A673 (cell line): ENCODE data around the gene PERM1. TPM values are rescaled to one million over a fixed set of nuclear protein-coding genes. Genes with fewer than 3 reads are reported as not detected.

Source experiments
- BruUV-seq: library from RNA; stranded (reverse); fragments of 400-500 nt; replicated peaks from 2 replicates; lab custom pipeline; 2021; lab: Mats Ljungman, UMichigan
- CTCF ChIA-PET: fragments of 300-600 bp; sonication (Branson Sonifier 250); formaldehyde crosslinking; loops from one replicate; lab custom pipeline; 2022; ENCODE audit warnings: antibody characterized with exemption; lab: Charles Lee
- POLR2A ChIA-PET: fragments of 300-600 bp; sonication (Branson Sonifier 250); formaldehyde crosslinking; loops from one replicate; lab custom pipeline; 2022; ENCODE audit warnings: antibody characterized with exemption; ENCODE audit not compliant: low non-redundant PET; lab: Charles Lee
- DNase-seq: peaks from one replicate; pipeline ENCODE4 v3.0.0-alpha.2; 2015; ENCODE audit warnings: low spot score
- H3K27ac ChIP-seq: fragments of 200-600 bp; sonication (generic); 2 replicates; pipeline ENCODE4 v1.5.1; 2016; ENCODE audit warnings: mixed run types, low read depth, mild to moderate bottlenecking, mixed read lengths, antibody characterized with exemption, low read length; ENCODE audit not compliant: poor library complexity, severe bottlenecking
- H3K27me3 ChIP-seq: fragments of 200-600 bp; sonication (generic); replicated peaks from 2 replicates; pipeline ENCODE4 v1.6.1; 2017; ENCODE audit warnings: mixed run types, low read depth, mild to moderate bottlenecking, mixed read lengths, antibody characterized with exemption, low read length; ENCODE audit not compliant: insufficient read depth, poor library complexity
- H3K36me3 ChIP-seq: fragments of 200-600 bp; sonication (generic); 2 replicates; pipeline ENCODE4 v1.6.1; 2016; ENCODE audit warnings: mixed run types, mild to moderate bottlenecking, mixed read lengths, antibody characterized with exemption, low read length; ENCODE audit not compliant: insufficient read depth, poor library complexity, severe bottlenecking
- H3K4me1 ChIP-seq: fragments of 200-600 bp; sonication (generic); 2 replicates; pipeline ENCODE4 v1.6.1; 2017; ENCODE audit warnings: mixed run types, mild to moderate bottlenecking, mixed read lengths, antibody characterized with exemption, low read length; ENCODE audit not compliant: insufficient read depth, poor library complexity, severe bottlenecking
- H3K4me3 ChIP-seq: fragments of 200-600 bp; sonication (generic); 2 replicates; pipeline ENCODE4 v1.5.1; 2016; ENCODE audit warnings: low read depth, mixed run types, mild to moderate bottlenecking, mixed read lengths, low read length; ENCODE audit not compliant: poor library complexity, severe bottlenecking
- H3K9me3 ChIP-seq: fragments of 200-600 bp; sonication (generic); 2 replicates; pipeline ENCODE4 v1.6.1; 2016; ENCODE audit warnings: mixed run types, low read depth, mild to moderate bottlenecking, mixed read lengths, antibody characterized with exemption, low read length; ENCODE audit not compliant: poor library complexity, severe bottlenecking
- CTCF ChIP-seq: fragments of 300-800, 200-600 bp; sonication (generic); conservative IDR thresholded peaks from 2 replicates; pipeline ENCODE4 v1.5.1; 2017; ENCODE audit warnings: low read depth, mild to moderate bottlenecking, antibody characterized with exemption, low read length, moderate library complexity, mixed read lengths
- EZH2 ChIP-seq: fragments of 200-600 bp; sonication (generic); IDR thresholded peaks from 2 replicates; pipeline ENCODE4 v1.6.1; 2017; ENCODE audit warnings: borderline replicate concordance, low read depth, mild to moderate bottlenecking, mixed read lengths, antibody characterized with exemption, low read length; ENCODE audit not compliant: poor library complexity, severe bottlenecking
- intact Hi-C: fragments of 100-400 bp; cut with micrococcal nuclease; formaldehyde crosslinking; loops from one replicate; pipeline ENCODE4 v1.10.0; 2022; ENCODE audit not compliant: unreplicated experiment
- total RNA-seq: library from RNA; stranded (reverse); gene quantifications from 2 replicates; pipeline ENCODE4 v1.2.3, GENCODE V29; 2021

Gene PERM1
- total RNA-seq, 1 experiment from 2014 or later: not detected

- Histone ChIP-seq H3K27ac (no peak overlapping the region), H3K27me3 (no peaks in the 10 kb centered on the region), H3K36me3 (no peaks in the 10 kb centered on the region), H3K4me1 (no peaks in the 10 kb centered on the region), H3K4me3 (no peak overlapping the region), H3K9me3 (no peaks in the 10 kb centered on the region)
- no peak for TF ChIP-seq EZH2
- no peak for TF ChIP-seq CTCF
- no peak for DNase-seq
- ChIA-PET POLR2A (no interaction called here), CTCF (no interaction called here)
- BruUV-seq: no TSS peak
- intact Hi-C loops: loop anchor here (5.0 kb wide), 1 partner anchor 79 kb away; no protein-coding TSS in a partner anchor
These were observed 1.0 kb upstream of the PERM1 start for GRCh38 chr1:982765-983436.

- DNase-seq: no peak
- H3K4me3 ChIP-seq: no peak overlapping the region
- no peak overlapping the region for H3K27ac ChIP-seq
- no peaks in the 10 kb centered on the region for H3K27me3 ChIP-seq
- no peaks in the 10 kb centered on the region for H3K4me1 ChIP-seq
- CTCF ChIA-PET: interaction anchor here (0.9 kb wide), 1 partner anchor 21 kb away, joined by 4 read pairs; no protein-coding TSS in a partner anchor
- no peaks in the 10 kb centered on the region for H3K36me3 ChIP-seq
- TF ChIP-seq EZH2: no peak
- TF ChIP-seq CTCF: no peak
- intact Hi-C loops: loop anchor here (5.0 kb wide), 1 partner anchor 81 kb away; no protein-coding TSS in a partner anchor
- POLR2A ChIA-PET: interaction anchor here (0.6 kb wide), 1 partner anchor 13 kb away, joined by 4 read pairs; no protein-coding TSS in a partner anchor
- H3K9me3 ChIP-seq: no peaks in the 10 kb centered on the region
- BruUV-seq: no TSS peak
These were observed 370 bp downstream of the PERM1 start for GRCh38 chr1:981491-981954.

- TF ChIP-seq CTCF: no peak
- no peak for TF ChIP-seq EZH2
- H3K4me1 ChIP-seq: peaks cover 4% of the 10 kb centered on the region
- ChIA-PET POLR2A (interaction anchor here (0.5 kb wide), 1 partner anchor 277 kb away, joined by 6 read pairs; no protein-coding TSS in a partner anchor), CTCF (interaction anchor here (0.7 to 0.9 kb wide), 2 partner anchors 21 to 39 kb away, joined by 3 to 4 read pairs; partner anchors contain the start of gene AGRN)
- BruUV-seq: no TSS peak
- no peaks in the 10 kb centered on the region for H3K36me3 ChIP-seq
- DNase-seq: no peak
- H3K27ac ChIP-seq: no peak overlapping the region
- H3K9me3 ChIP-seq: no peaks in the 10 kb centered on the region
- H3K27me3 ChIP-seq: no peaks in the 10 kb centered on the region
- H3K4me3 ChIP-seq: no peak overlapping the region
- intact Hi-C loops: loop anchor here (5.0 kb wide), 1 partner anchor 82 kb away; no protein-coding TSS in a partner anchor
These were observed 1.1 kb downstream of the PERM1 start for GRCh38 chr1:980602-981395.
